Measurements from ENCODE around the gene NELFB. TPM values are rescaled to one million over a fixed set of nuclear protein-coding genes. Genes with fewer than 3 reads are reported as not detected.

Gene NELFB
- total and polyA plus RNA-seq, 3 experiments from 2014 or later: 34.8 to 72.0 (median 67.5) TPM

DNA sequence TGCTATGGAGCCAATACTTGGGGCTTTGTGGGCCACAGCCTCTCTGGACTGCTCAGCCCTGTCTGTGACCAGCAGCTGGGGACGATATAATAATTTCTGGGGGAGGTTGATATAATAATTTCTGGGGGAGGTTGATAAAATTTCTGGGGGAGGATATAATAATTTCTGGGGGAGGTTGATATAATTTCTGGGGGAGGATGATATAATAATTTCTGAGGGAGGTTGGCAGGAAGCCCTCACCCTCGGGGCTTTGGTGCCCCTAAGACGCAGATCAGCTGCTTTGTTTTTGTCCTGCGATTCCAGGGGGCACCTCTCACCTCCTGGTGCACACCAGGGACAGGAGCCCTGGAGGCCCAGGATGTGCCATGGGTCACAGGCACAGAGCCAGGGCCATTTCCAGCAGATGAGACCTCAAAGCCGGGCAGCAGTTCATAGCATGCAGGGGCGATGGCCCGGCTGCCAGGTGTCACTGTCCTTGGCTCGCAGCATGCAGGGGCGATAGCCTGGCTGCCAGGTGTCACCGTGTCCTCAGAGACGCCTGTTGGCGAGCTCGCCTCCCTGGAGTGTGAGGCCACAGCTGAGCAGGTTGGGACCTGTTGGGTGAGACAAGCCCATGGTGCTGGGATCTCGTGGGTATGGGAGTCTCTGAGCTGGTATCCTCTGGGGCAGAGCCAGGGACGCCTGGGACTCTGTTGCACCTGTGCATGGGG lies 18.6 kb downstream of the NELFB start:
- Mint-ChIP-seq H3K27ac (peak overlapping the region in 2 of 8 donors; percentile 7 to 32), H3K4me1 (peaks cover 6 to 34% (median 10%) of the 10 kb centered on the region in 3 donors), H3K9me3 (no peaks in the 10 kb centered on the region), H3K27me3 (peaks cover 5% of the 10 kb centered on the region in 2 donors), H3K36me3 (peaks cover 1 to 23% (median 9%) of the 10 kb centered on the region in 3 donors), H3K4me3 (no peak overlapping the region)
- Histone ChIP-seq H3K9me3 (ENCODE audit: low read length) (no peaks in the 10 kb centered on the region), H3K27me3 (ENCODE audit: insufficient read depth, low read length, poor library complexity, severe bottlenecking) (no peaks in the 10 kb centered on the region), H3K4me3 (ENCODE audit: low read length) (no peak overlapping the region), H3K36me3 (ENCODE audit: insufficient read depth, low read length) (no peaks in the 10 kb centered on the region), H3K27ac (ENCODE audit: low read depth, low read length) (no peak overlapping the region), H3K4me1 (ENCODE audit: insufficient read depth, low read length) (peaks cover 25% of the 10 kb centered on the region)
- DNase-seq: no peak
- ChIA-PET POLR2A (no interaction called here), CTCF (no interaction called here)

- H3K4me1 ChIP-seq (ENCODE audit: insufficient read depth, low read length): peaks cover 25% of the 10 kb centered on the region
- no peak for DNase-seq
- H3K27ac ChIP-seq (ENCODE audit: low read depth, low read length): no peak overlapping the region
- H3K9me3 ChIP-seq (ENCODE audit: low read length): no peaks in the 10 kb centered on the region
- peaks cover 0 to 11% (median 5%) of the 10 kb centered on the region in 3 donors for H3K36me3 Mint-ChIP-seq
- H3K4me3 ChIP-seq (ENCODE audit: low read length): no peak overlapping the region
- POLR2A ChIA-PET: no interaction called here
- no peaks in the 10 kb centered on the region for H3K27me3 ChIP-seq (ENCODE audit: insufficient read depth, low read length, poor library complexity, severe bottlenecking)
- H3K36me3 ChIP-seq (ENCODE audit: insufficient read depth, low read length): no peaks in the 10 kb centered on the region
- H3K4me3 Mint-ChIP-seq: peak overlapping the region in 3 of 7 donors; percentile 20 to 80 (median 34)
- no peaks in the 10 kb centered on the region for H3K9me3 Mint-ChIP-seq
- peaks cover 5% of the 10 kb centered on the region in 2 donors for H3K27me3 Mint-ChIP-seq
- CTCF ChIA-PET: no interaction called here
- peaks cover 5 to 30% (median 8%) of the 10 kb centered on the region in 3 donors for H3K4me1 Mint-ChIP-seq
- peak overlapping the region in 2 of 8 donors; percentile 29 to 64 for H3K27ac Mint-ChIP-seq
Measured at GRCh38 chr9:137275203-137275587, 20.1 kb downstream of the NELFB start.

GRCh38 chr9:137275588-137276472 lies 20.7 kb downstream of the NELFB start:
- H3K4me3 ChIP-seq (ENCODE audit: low read length): no peak overlapping the region
- H3K4me1 ChIP-seq (ENCODE audit: insufficient read depth, low read length): peaks cover 25% of the 10 kb centered on the region
- peak overlapping the region in 2 of 7 donors; percentile 20 to 81 for H3K4me3 Mint-ChIP-seq
- H3K27me3 ChIP-seq (ENCODE audit: insufficient read depth, low read length, poor library complexity, severe bottlenecking): no peaks in the 10 kb centered on the region
- H3K27ac ChIP-seq (ENCODE audit: low read depth, low read length): peak overlapping the region; percentile 65
- H3K27me3 Mint-ChIP-seq: peaks cover 5% of the 10 kb centered on the region in 2 donors
- ChIA-PET CTCF (no interaction called here), POLR2A (no interaction called here)
- no peaks in the 10 kb centered on the region for H3K9me3 ChIP-seq (ENCODE audit: low read length)
- H3K36me3 ChIP-seq (ENCODE audit: insufficient read depth, low read length): no peaks in the 10 kb centered on the region
- H3K9me3 Mint-ChIP-seq: no peaks in the 10 kb centered on the region
- DNase-seq: no peak
- H3K4me1 Mint-ChIP-seq: peaks cover 5 to 30% (median 8%) of the 10 kb centered on the region in 3 donors
- H3K27ac Mint-ChIP-seq: peak overlapping the region in 3 of 8 donors; percentile 29 to 66 (median 36)
- H3K36me3 Mint-ChIP-seq: peaks cover 0 to 11% (median 5%) of the 10 kb centered on the region in 3 donors

GRCh38 chr9:137276473-137277328 lies 21.6 kb downstream of the NELFB start:
- Mint-ChIP-seq H3K4me3 (peak overlapping the region in 3 of 7 donors; percentile 32 to 65 (median 36)), H3K9me3 (no peaks in the 10 kb centered on the region), H3K27ac (peak overlapping the region in 1 of 8 donors; percentile 74), H3K27me3 (peaks cover 5% of the 10 kb centered on the region in 2 donors), H3K36me3 (peaks cover 0 to 3% (median 2%) of the 10 kb centered on the region in 3 donors), H3K4me1 (peaks cover 0 to 23% (median 4%) of the 10 kb centered on the region in 3 donors)
- no peak overlapping the region for H3K4me3 ChIP-seq (ENCODE audit: low read length)
- H3K27me3 ChIP-seq (ENCODE audit: insufficient read depth, low read length, poor library complexity, severe bottlenecking): no peaks in the 10 kb centered on the region
- no peaks in the 10 kb centered on the region for H3K9me3 ChIP-seq (ENCODE audit: low read length)
- H3K36me3 ChIP-seq (ENCODE audit: insufficient read depth, low read length): no peaks in the 10 kb centered on the region
- H3K4me1 ChIP-seq (ENCODE audit: insufficient read depth, low read length): peaks cover 17% of the 10 kb centered on the region
- ChIA-PET POLR2A (no interaction called here), CTCF (interaction anchor here (0.7 kb wide), 1 partner anchor 10 kb away, joined by 3 read pairs; no protein-coding TSS in a partner anchor)
- peak overlapping the region; percentile 65 for H3K27ac ChIP-seq (ENCODE audit: low read depth, low read length)
- no peak for DNase-seq

DNA sequence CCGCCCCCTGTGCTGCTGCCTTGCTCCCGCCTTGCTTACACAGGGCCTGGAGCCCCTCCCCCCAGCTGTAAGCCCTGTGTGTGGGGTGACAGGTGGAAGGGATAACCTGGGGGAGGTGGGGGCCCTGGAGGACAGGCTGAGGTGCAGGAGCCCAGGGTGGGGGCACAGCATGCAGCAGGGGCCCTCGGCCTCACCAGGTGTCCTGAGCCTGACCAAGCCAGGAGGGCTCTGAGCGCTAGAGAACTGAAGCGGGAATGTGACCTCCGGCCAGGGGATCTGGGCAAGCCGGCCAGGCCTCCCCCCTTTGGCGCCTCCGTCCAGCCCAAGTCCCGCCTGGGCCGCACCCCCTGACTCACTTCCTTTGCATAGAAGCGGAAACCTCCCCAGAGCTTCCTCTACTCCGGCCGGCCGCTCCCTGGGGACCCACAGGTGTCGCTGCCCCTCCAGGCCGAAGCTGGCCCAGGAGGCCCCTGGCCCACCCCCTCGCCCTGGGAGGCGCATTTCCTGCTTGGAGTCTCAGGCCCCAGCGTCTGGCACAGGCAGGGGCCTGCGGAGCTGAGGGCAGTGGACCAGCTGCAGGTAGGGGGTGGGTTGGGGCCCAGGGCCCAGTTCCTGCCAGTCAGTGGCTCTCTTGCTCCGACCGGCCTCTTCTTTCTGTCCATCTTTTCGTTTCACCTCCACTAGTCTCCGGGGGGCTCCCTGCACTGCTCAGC lies 22.4 kb downstream of the NELFB start, which contains the start of gene TOR4A:
TSS of gene TOR4A (plus strand) at position 398 of the 713 bp plus-strand sequence. CDS start 964 bp downstream, outside the sequence.
- H3K9me3 Mint-ChIP-seq: no peaks in the 10 kb centered on the region

DNA sequence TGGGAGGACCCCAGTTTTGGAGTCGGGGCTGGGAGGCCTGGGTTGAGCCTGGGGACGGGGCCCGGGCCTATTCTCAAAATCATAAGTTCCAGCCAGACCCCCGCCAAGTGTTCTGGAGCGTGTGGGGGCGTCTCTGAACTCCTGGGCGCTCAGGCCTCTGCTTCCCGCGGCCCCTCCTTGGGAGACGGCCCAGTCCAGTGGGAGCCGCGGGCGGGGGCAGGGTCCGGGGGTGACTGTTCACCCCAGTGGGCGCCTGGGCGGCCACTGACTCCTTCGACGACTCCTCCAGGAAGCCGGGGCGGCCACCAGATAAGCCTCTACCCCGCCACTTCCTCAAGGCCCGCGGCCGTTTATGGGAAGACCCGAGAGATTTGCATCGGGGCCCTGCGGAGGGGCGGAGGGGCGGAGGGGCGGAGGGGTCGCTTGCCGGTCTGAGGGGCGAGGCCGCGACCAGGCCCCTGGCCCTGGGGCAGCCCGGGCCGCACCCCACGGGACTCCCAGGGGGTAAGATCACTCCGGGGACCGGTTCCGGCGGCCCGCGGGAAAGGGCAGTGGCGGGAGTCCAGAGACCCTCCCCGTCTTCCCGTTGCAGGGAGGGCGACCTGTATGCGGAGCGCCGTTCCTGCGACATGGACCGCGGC lies 23.1 kb downstream of the NELFB start:
- H3K4me3 Mint-ChIP-seq: peak overlapping the region in 6 of 7 donors; percentile 47 to 86 (median 81)
- no peaks in the 10 kb centered on the region for H3K9me3 Mint-ChIP-seq
- Histone ChIP-seq H3K4me1 (ENCODE audit: insufficient read depth, low read length) (peaks cover 11% of the 10 kb centered on the region), H3K27ac (ENCODE audit: low read depth, low read length) (peak overlapping the region; percentile 65), H3K36me3 (ENCODE audit: insufficient read depth, low read length) (no peaks in the 10 kb centered on the region), H3K4me3 (ENCODE audit: low read length) (peak overlapping the region; percentile 41), H3K9me3 (ENCODE audit: low read length) (no peaks in the 10 kb centered on the region), H3K27me3 (ENCODE audit: insufficient read depth, low read length, poor library complexity, severe bottlenecking) (no peaks in the 10 kb centered on the region)
- ChIA-PET POLR2A (no interaction called here), CTCF (no interaction called here)
- peaks cover 0 to 3% (median 2%) of the 10 kb centered on the region in 3 donors for H3K36me3 Mint-ChIP-seq
- H3K4me1 Mint-ChIP-seq: peaks cover 4 to 23% (median 6%) of the 10 kb centered on the region in 3 donors
- peak overlapping the region in 3 of 8 donors; percentile 47 to 73 (median 54) for H3K27ac Mint-ChIP-seq
- DNase-seq: no peak
- peaks cover 9% of the 10 kb centered on the region in 2 donors for H3K27me3 Mint-ChIP-seq

More for the DNA sequence above, 22.4 kb downstream of the NELFB start, which contains the start of gene TOR4A:
- peaks cover 1 to 23% (median 4%) of the 10 kb centered on the region in 3 donors for H3K4me1 Mint-ChIP-seq
- no peaks in the 10 kb centered on the region for H3K9me3 ChIP-seq (ENCODE audit: low read length)
- H3K27me3 Mint-ChIP-seq: peaks cover 6 to 9% of the 10 kb centered on the region in 2 donors
- H3K4me3 Mint-ChIP-seq: peak within 1 kb of the TSS in 6 of 7 donors; percentile 47 to 86 (median 81)
- H3K36me3 Mint-ChIP-seq: peaks cover 0 to 3% (median 2%) of the 10 kb centered on the region in 3 donors
- H3K27ac ChIP-seq (ENCODE audit: low read depth, low read length): peak within 1 kb of the TSS; percentile 65
- no peaks in the 10 kb centered on the region for H3K36me3 ChIP-seq (ENCODE audit: insufficient read depth, low read length)
- H3K27ac Mint-ChIP-seq: peak within 1 kb of the TSS in 4 of 8 donors; percentile 47 to 74 (median 64)
- no peaks in the 10 kb centered on the region for H3K27me3 ChIP-seq (ENCODE audit: insufficient read depth, low read length, poor library complexity, severe bottlenecking)
- no peak for DNase-seq
- H3K4me1 ChIP-seq (ENCODE audit: insufficient read depth, low read length): peaks cover 11% of the 10 kb centered on the region
- CTCF ChIA-PET: interaction anchor here (0.7 kb wide), 1 partner anchor 9 kb away, joined by 3 read pairs; no protein-coding TSS in a partner anchor
- POLR2A ChIA-PET: no interaction called here
- peak within 1 kb of the TSS; percentile 41 for H3K4me3 ChIP-seq (ENCODE audit: low read length)

Data from CD8-positive, alpha-beta memory T cell (primary cell).